H1 (cell line): ENCODE results near the gene PEX12. TPM values are rescaled to one million over a fixed set of nuclear protein-coding genes. Genes with fewer than 3 reads are reported as not detected.

ENCODE experiments used
- CTCF ChIA-PET: fragments of 300-600 bp; sonication (Branson Sonifier 250); formaldehyde crosslinking; loops from one replicate; lab custom pipeline; 2021; ENCODE audit not compliant: partially characterized antibody; lab: Charles Lee
- POLR2A ChIA-PET: fragments of 300-600 bp; sonication (Branson Sonifier 250); formaldehyde crosslinking; loops from one replicate; lab custom pipeline; 2021; ENCODE audit warnings: inconsistent platforms; ENCODE audit not compliant: partially characterized antibody; lab: Charles Lee
- DNase-seq, 2 experiments: peaks; one replicate each; pipeline versions ENCODE4 v3.0.0 to v3.0.0-alpha.2; 2010 to 2022; ENCODE audit warnings: low spot score in 2 of 2, low read depth in 1 of 2, mixed read lengths in 1 of 2
- FAIRE-seq: peaks from 2 replicates; lab custom pipeline; 2011; peaks lifted over from hg19 to GRCh38; lab: Jason Lieb, UNC
- H2AFZ ChIP-seq: 2 replicates; pipeline ENCODE4 v1.8.1; 2012; ENCODE audit warnings: low read length, inconsistent platforms
- H2AK5ac ChIP-seq: 2 replicates; pipeline ENCODE4 v1.6.1; 2013; ENCODE audit warnings: low read depth, low read length
- H2BK120ac ChIP-seq: replicated peaks from 2 replicates; pipeline ENCODE3; 2013; ENCODE audit warnings: low read depth, low read length, inconsistent platforms
- H2BK12ac ChIP-seq: 2 replicates; pipeline ENCODE4 v1.6.1; 2013; ENCODE audit warnings: low read depth, low read length
- H2BK15ac ChIP-seq: 2 replicates; pipeline ENCODE4 v1.6.1; 2013; ENCODE audit warnings: low read length
- H2BK20ac ChIP-seq: 2 replicates; pipeline ENCODE4 v1.6.1; 2013; ENCODE audit warnings: low read length
- H2BK5ac ChIP-seq: 2 replicates; pipeline ENCODE4 v1.6.1; 2013; ENCODE audit warnings: low read depth, low read length
- H3K14ac ChIP-seq: 2 replicates; pipeline ENCODE4 v1.6.1; 2013; ENCODE audit warnings: inconsistent platforms; ENCODE audit not compliant: insufficient read length
- H3K18ac ChIP-seq: 2 replicates; pipeline ENCODE4 v1.6.1; 2013; ENCODE audit warnings: low read length; ENCODE audit errors: extremely low read depth
- H3K23ac ChIP-seq: 2 replicates; pipeline ENCODE4 v1.6.1; 2013; ENCODE audit warnings: inconsistent platforms; ENCODE audit not compliant: insufficient read length
- H3K23me2 ChIP-seq: 2 replicates; pipeline ENCODE4 v1.6.1; 2013; ENCODE audit warnings: low read depth, low read length
- H3K27ac ChIP-seq: 2 replicates; pipeline ENCODE4 v1.6.1; 2011; ENCODE audit warnings: low read depth, low read length, inconsistent platforms
- H3K27me3 ChIP-seq, 4 experiments: replicated peaks in 1 of 4; 1 replicate in 1 of 4; 2 replicates in 3 of 4; pipeline versions ENCODE4 v1.6.1 to v1.8.1; 2011 to 2013; ENCODE audit warnings: low read length in 3 of 4, mild to moderate bottlenecking in 3 of 4, inconsistent platforms in 2 of 4, mixed read lengths in 2 of 4, moderate library complexity in 1 of 4; ENCODE audit not compliant: control insufficient read depth in 3 of 4, insufficient read depth in 3 of 4; ENCODE audit errors: extremely low read depth in 1 of 4
- H3K36me3 ChIP-seq, 4 experiments: 2 replicates each; pipeline versions ENCODE4 v1.6.1 to v1.8.1; 2011 to 2013; ENCODE audit warnings: mild to moderate bottlenecking in 4 of 4, low read length in 3 of 4, moderate library complexity in 2 of 4, control low read depth in 1 of 4, inconsistent platforms in 1 of 4; ENCODE audit not compliant: insufficient read depth in 4 of 4, control insufficient read depth in 2 of 4
- H3K4ac ChIP-seq: replicated peaks from 2 replicates; pipeline ENCODE3; 2013; ENCODE audit warnings: low read length, low read depth, mixed read lengths, inconsistent platforms; ENCODE audit not compliant: insufficient read length
- H3K4me1 ChIP-seq, 4 experiments: replicated peaks in 1 of 4; 1 replicate in 1 of 4; 2 replicates in 3 of 4; pipeline versions ENCODE4 v1.6.1 to v1.8.1; 2011 to 2013; ENCODE audit warnings: low read length in 3 of 4, inconsistent platforms in 2 of 4, mixed read lengths in 1 of 4; ENCODE audit not compliant: insufficient read depth in 4 of 4, control insufficient read depth in 3 of 4
- H3K4me2 ChIP-seq, 2 experiments: 2 replicates each; pipeline versions ENCODE4 v1.6.1 to v1.8.1; 2011 to 2013; ENCODE audit warnings: low read depth in 2 of 2, low read length in 2 of 2, control low read depth in 1 of 2, inconsistent platforms in 1 of 2, mild to moderate bottlenecking in 1 of 2; ENCODE audit not compliant: insufficient read depth in 1 of 2
- H3K4me3 ChIP-seq, 4 experiments: fragments of 200-600, 300-600 bp in 1 of 4; sonication (generic), shearing (Covaris generic), sonication (Bioruptor Twin) in 1 of 4; 2 replicates each; pipeline versions ENCODE4 v1.5.1 to v1.8.1; 2011 to 2016; ENCODE audit warnings: low read length in 4 of 4, low read depth in 3 of 4, control low read depth in 2 of 4, inconsistent platforms in 2 of 4, mild to moderate bottlenecking in 2 of 4, mixed read lengths in 1 of 4, moderate library complexity in 1 of 4; ENCODE audit not compliant: insufficient read depth in 2 of 4; ENCODE audit errors: extremely low read depth in 1 of 4
- H3K56ac ChIP-seq: replicated peaks from 2 replicates; pipeline ENCODE3; 2013; ENCODE audit warnings: low read depth, mild to moderate bottlenecking, mixed read lengths, low read length, inconsistent platforms; ENCODE audit not compliant: insufficient read length
- H3K79me1 ChIP-seq: 2 replicates; pipeline ENCODE4 v1.6.1; 2013; ENCODE audit warnings: low read depth, low read length, control low read depth
- H3K79me2 ChIP-seq, 2 experiments: 2 replicates each; pipeline versions ENCODE4 v1.6.1 to v1.8.1; 2012 to 2013; ENCODE audit warnings: low read length in 2 of 2, mild to moderate bottlenecking in 2 of 2, inconsistent platforms in 1 of 2; ENCODE audit not compliant: insufficient read depth in 2 of 2, control insufficient read depth in 1 of 2
- H3K9ac ChIP-seq, 4 experiments: replicated peaks in 1 of 4; 1 replicate in 1 of 4; 2 replicates in 3 of 4; pipeline versions ENCODE4 v1.6.1 to v1.8.1; 2011 to 2013; ENCODE audit warnings: low read depth in 3 of 4, low read length in 3 of 4, control low read depth in 2 of 4, mild to moderate bottlenecking in 2 of 4, moderate library complexity in 2 of 4, inconsistent platforms in 1 of 4; ENCODE audit errors: extremely low read depth in 1 of 4
- H3K9me3 ChIP-seq, 2 experiments: 2 replicates each; pipeline versions ENCODE4 v1.6.1 to v1.8.1; 2012 to 2013; ENCODE audit warnings: mild to moderate bottlenecking in 2 of 2, moderate library complexity in 2 of 2, control low read depth in 1 of 2, inconsistent platforms in 1 of 2, low read depth in 1 of 2, low read length in 1 of 2, mixed read lengths in 1 of 2; ENCODE audit not compliant: insufficient read depth in 2 of 2
- H4K20me1 ChIP-seq, 2 experiments: replicated peaks in 1 of 2; 2 replicates each; pipeline versions ENCODE3 to v1.8.1; 2011 to 2013; ENCODE audit warnings: inconsistent platforms in 2 of 2, low read length in 2 of 2, mild to moderate bottlenecking in 1 of 2; ENCODE audit not compliant: insufficient read depth in 2 of 2, control insufficient read depth in 1 of 2
- H4K5ac ChIP-seq: 2 replicates; pipeline ENCODE4 v1.6.1; 2013; ENCODE audit warnings: low read length, low read depth, mixed read lengths, inconsistent platforms; ENCODE audit not compliant: insufficient read length
- H4K8ac ChIP-seq: 2 replicates; pipeline ENCODE4 v1.8.0; 2013; ENCODE audit warnings: mild to moderate bottlenecking, moderate library complexity, low read length, inconsistent platforms; ENCODE audit not compliant: insufficient read depth; ENCODE audit errors: extremely low read depth
- H4K91ac ChIP-seq: replicated peaks from 2 replicates; pipeline ENCODE3; 2013; ENCODE audit warnings: low read length, mixed read lengths, inconsistent platforms; ENCODE audit not compliant: insufficient read length
- MAFK ChIP-seq: IDR thresholded peaks from 2 replicates; pipeline ENCODE4 v1.6.1; 2012; ENCODE audit warnings: low read depth, mild to moderate bottlenecking, improper control_type of control experiment, low read length
- RBBP5 ChIP-seq: IDR thresholded peaks from 2 replicates; pipeline ENCODE4 v1.7.1; 2012; ENCODE audit warnings: low read depth, mild to moderate bottlenecking, inconsistent platforms, low read length, moderate library complexity, borderline replicate concordance
- USF2 ChIP-seq: IDR thresholded peaks from 2 replicates; pipeline ENCODE4 v1.6.1; 2011; ENCODE audit warnings: low read length, improper control_type of control experiment
- WGBS, 2 experiments: shearing (Covaris generic) in 1 of 2; methylation state at CpG; one replicate each; pipeline versions ENCODE4 v1.1.6 to v1.1.7; 2013 to 2015; ENCODE audit warnings: low lambda C conversion rate in 2 of 2, mixed read lengths in 2 of 2, inconsistent platforms in 1 of 2, low coverage in 1 of 2, missing lambda C conversion rate in 1 of 2; ENCODE audit not compliant: insufficient replicate concordance in 2 of 2, insufficient coverage in 1 of 2, insufficient read length in 1 of 2; ENCODE audit errors: extremely low coverage in 1 of 2, missing lambda C conversion rate in 1 of 2; 5-methylcytosine and 5-hydroxymethylcytosine counted together
- polyA plus RNA-seq, 7 experiments: library from polyadenylated mRNA; depleted of rRNA in 3 of 7; stranded (reverse) in 5 of 7; unstranded in 2 of 7; fragments of >200 nt in 5 of 7; fragments of 200-250 nt in 2 of 7; gene quantifications; 1 replicate in 5 of 7; 2 replicates in 1 of 7; 4 replicates in 1 of 7; pipeline versions ENCODE4 v1.2.1 to v1.2.3, GENCODE V29; 2011 to 2013; ENCODE audit warnings: missing spikeins in 2 of 7, mixed read lengths in 2 of 7
- total RNA-seq: library from RNA; stranded (reverse); fragmentation: NEBNext Ultra II Directional; extraction: Animal tissue kit (Norgen Biotek cat#: 25700); gene quantifications from 2 replicates; pipeline ENCODE4 v1.2.1, GENCODE V29; 2021

PEX12 gene
- total and polyA plus RNA-seq, 2 of the 8 experiments (the other 6 are each of a cell fraction or from before 2014, with no cell fraction given): 3.0 to 5.9 TPM

- TF ChIP-seq RBBP5: no peak
- no peak for TF ChIP-seq USF2
- TF ChIP-seq MAFK: no peak
- no peak overlapping the region for H3K4me3 ChIP-seq
- H3K23ac ChIP-seq: no peak overlapping the region
- no peak overlapping the region for H4K5ac ChIP-seq
- H3K23me2 ChIP-seq: no peaks in the 10 kb centered on the region
- no peak overlapping the region for H2BK12ac ChIP-seq
- no peaks in the 10 kb centered on the region for H3K79me1 ChIP-seq
- no peak for DNase-seq
- ChIA-PET POLR2A (no interaction called here), CTCF (interaction anchor here (0.7 to 2.1 kb wide), 4 partner anchors 8 to 205 kb away, joined by 3 to 12 read pairs (median 3); no protein-coding TSS in a partner anchor)
- no peak overlapping the region for H3K18ac ChIP-seq
- no peak for FAIRE-seq
- H4K91ac ChIP-seq: no peak overlapping the region
- no peak overlapping the region for H2BK15ac ChIP-seq
- H3K14ac ChIP-seq: no peak overlapping the region
- no peak overlapping the region for H2BK5ac ChIP-seq
- no peak overlapping the region for H3K27ac ChIP-seq
- no peaks in the 10 kb centered on the region for H3K79me2 ChIP-seq
- 95% methylated on average over 7 of the region's 7 CpGs; no CpG with 5 or more reads in 1 of the 2 experiments for WGBS, 2 experiments
- no peak overlapping the region for H2AFZ ChIP-seq
- H3K27me3 ChIP-seq: no peaks in the 10 kb centered on the region
- H3K9me3 ChIP-seq: no peaks in the 10 kb centered on the region
- no peak overlapping the region for H3K4me2 ChIP-seq
- peaks cover 2 to 3% of the 10 kb centered on the region in 2 experiments for H4K20me1 ChIP-seq
- no peak overlapping the region for H2AK5ac ChIP-seq
- no peak overlapping the region for H3K56ac ChIP-seq
- peaks cover 17 to 70% (median 40%) of the 10 kb centered on the region in 4 experiments for H3K36me3 ChIP-seq
- H2BK20ac ChIP-seq: no peak overlapping the region
- no peak overlapping the region for H3K9ac ChIP-seq
- no peaks in the 10 kb centered on the region for H3K4me1 ChIP-seq
- no peak overlapping the region for H2BK120ac ChIP-seq
- H3K4ac ChIP-seq: no peak overlapping the region
- no peak overlapping the region for H4K8ac ChIP-seq
Observed at GRCh38 chr17:35603674-35604073, 25.3 kb upstream of the PEX12 start.
